G401 (cell line): ENCODE results near the gene MIF4GD. TPM values are rescaled to one million over a fixed set of nuclear protein-coding genes. Genes with fewer than 3 reads are reported as not detected.

ENCODE experiments used
- DNase-seq: peaks from one replicate; pipeline ENCODE4 v3.0.0-alpha.2; 2015; ENCODE audit warnings: low spot score
- in situ Hi-C: cut with HindIII; loops from 2 replicates; pipeline ENCODE4 v1.10.0; 2016; ENCODE audit warnings: low sequenced_read_pairs, mixed read lengths
- total RNA-seq: library from RNA; depleted of rRNA; stranded (reverse); fragments of >200 nt; shearing (Covaris generic); gene quantifications from 2 replicates; pipeline ENCODE4 v1.2.3, GENCODE V29; 2014

The MIF4GD gene
- total RNA-seq, 1 experiment from 2014 or later: 12.1 TPM

DNA sequence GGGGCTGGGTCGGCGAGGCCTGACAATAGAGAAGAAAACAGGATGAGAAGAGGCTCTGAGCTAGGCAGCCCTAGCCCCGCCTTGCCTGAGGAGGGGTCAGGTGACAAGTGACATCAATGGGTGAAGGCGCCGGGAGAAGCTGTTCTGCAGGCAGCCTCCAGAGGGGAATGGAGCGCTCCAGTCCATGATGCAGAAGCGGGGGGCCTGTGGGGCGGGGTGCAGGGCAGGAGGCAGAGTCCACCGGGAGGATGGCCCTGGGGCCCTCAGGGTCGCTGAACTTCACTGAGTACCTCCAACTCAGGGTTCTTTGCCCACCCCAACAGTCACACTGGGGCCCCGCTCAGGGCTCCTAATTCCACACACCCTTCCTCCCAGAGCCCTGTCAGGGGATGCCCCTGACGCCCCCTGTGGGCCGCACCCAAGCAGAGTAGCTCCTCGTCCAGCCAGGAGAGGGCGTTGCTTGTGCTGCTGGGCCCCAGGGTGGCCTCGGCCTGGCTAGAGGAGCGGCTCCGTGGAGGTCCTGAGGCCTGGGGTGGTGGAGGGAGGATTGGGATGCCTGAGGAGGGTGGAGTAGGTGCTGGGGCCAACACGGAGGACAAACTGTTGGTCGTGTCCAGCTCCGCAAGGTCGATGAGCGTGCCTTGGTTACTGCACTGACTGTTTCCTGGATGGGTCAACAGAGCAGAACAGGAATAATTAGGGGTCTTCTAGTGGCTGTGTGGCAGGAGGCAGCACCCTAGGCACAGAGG is 30.5 kb downstream of the MIF4GD start:
- peak; percentile 93 for DNase-seq
- in situ Hi-C loops: no loop called here

- no peak for DNase-seq
- in situ Hi-C loops: no loop called here
Measured at GRCh38 chr17:75239778-75240393, 31.1 kb downstream of the MIF4GD start.

- in situ Hi-C loops: no loop called here
Measured at GRCh38 chr17:75239214-75239613, 31.8 kb downstream of the MIF4GD start.

DNA sequence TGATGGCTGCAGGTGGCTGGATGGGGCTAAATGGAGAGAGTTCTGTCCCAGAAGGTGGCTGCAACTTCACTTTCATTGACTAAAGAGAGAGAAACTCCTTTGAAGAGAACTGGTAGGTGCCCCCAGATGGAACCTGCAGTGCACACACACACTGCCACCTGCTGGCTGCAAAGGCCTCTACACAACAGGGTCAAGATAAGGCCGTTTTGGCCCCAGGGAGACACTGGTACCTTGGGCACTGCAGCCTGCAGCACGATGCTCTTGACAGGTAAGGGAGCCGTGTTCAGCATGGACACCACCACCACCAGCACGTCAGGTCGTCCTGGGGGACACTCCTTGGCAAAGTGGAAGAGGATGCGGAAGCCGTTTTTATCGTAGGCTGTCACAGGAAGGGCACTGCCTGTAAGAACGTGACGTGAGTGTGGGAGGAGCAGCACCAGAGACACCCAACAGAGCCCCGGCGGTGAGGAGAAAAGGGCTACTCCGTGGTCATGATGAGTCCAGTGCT is 32.3 kb downstream of the MIF4GD start:
- in situ Hi-C loops: no loop called here
- DNase-seq: peak; percentile 90

More at GRCh38 chr17:75239214-75239613, 31.8 kb downstream of the MIF4GD start:
- no peak for DNase-seq

GRCh38 chr17:75238020-75238580 is 32.9 kb downstream of the MIF4GD start:
- in situ Hi-C loops: no loop called here
- DNase-seq: no peak

DNA sequence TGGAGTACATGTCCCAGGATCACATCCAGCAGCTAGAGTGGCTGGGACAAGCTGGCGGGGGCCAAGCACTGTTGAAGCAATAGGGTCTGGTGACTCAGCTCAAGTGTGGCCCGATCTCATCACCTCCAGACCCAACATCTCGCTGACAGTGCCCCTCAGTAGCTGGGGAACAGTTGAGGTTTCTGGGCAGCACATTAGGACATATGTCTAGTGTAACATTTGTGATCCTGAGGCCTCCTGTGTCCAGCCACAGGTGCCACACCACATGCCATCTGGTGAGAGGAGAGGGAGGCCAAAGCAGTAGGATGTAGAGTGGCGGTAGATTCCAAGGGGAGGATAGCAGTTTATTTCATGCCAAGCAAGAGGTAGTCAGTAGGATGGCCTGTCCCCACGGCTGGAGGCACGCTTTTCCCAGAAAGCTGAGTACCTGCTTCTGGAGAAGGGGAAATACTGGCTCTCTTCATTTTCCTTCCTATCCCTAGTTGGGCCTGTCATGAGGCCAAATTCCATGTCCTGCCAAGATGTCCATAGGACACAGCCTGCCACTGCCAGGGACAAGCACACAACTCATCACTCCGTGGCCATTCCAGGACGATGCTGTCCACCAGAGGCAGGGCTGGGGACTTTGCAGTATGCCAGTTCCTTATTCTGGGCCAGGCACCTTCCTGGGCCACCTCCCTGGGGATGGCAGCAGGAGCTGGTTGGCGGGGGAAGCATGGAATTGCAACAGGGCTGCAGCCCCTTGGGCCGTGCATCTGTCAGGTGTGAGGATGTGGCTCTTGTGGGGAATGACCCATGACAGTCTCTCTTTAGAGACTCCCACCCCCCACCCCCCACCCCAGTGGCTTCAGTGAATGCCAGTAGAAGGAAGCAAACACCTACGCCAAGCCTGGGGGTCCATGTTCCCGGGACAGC is 33.7 kb downstream of the MIF4GD start:
- in situ Hi-C loops: no loop called here
- DNase-seq: peak; percentile 97

GRCh38 chr17:75232786-75233185 is 38.2 kb downstream of the MIF4GD start:
- in situ Hi-C loops: no loop called here
- DNase-seq: no peak

DNA sequence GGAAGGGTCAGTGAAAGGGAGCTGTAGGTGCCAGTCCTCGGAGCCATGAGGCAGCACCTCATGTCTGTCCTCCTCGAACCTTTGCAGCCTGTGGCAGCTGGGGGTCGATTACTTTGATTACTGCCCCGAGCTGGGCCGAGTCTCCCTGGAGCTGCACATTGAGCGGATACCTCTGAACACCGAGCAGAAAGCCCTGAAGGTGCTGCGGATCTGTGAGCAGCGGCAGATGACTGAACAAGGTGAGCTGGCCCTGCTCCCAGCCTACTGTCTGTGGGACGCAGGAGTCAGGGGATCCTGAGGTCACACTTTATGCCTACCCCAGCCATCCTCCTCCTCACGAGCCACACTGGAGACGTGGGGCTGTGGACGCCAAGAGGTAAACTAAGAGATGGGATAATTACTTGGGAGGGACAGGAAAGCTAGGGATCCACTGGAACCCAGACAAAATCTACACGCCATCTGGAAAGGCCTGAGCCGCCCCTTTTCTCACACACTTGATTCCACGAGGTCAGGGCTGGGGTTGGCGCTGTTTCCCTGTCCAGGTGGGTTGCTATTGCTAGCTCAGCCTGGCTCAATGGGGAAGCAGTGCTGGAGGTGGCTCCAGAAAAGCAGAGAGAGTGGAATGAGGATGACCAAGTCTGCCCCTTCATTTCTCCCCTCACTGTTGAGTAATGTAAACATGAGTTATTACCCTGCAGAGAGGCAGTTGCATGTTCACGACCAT is 39.1 kb downstream of the MIF4GD start:
- in situ Hi-C loops: no loop called here
- peak; percentile 94 for DNase-seq

- in situ Hi-C loops: no loop called here
- no peak for DNase-seq
Measured at GRCh38 chr17:75231071-75231470, 40.0 kb downstream of the MIF4GD start.

DNA sequence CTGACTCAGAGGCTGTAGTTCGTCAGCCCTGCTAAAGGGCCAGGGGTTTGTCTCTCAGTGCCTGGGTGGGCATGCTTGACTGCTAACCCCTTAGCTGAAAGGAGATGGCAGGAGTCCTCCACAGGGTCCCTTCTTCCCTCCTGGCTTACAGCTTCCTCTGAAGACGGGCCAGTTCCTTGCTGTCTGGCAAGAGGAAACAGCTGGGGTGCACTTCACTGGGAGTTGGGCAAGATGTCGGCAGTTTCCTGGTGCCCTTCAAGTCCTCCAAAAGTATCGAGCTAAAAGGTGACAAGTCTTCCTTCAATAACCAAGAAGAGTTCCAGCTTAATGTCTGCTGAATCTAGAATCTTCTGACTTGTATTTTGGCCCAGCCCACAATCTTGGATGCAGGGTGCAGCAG is 42.2 kb downstream of the MIF4GD start:
- in situ Hi-C loops: no loop called here
- DNase-seq: no peak

- no peak for DNase-seq
- in situ Hi-C loops: no loop called here
Measured at GRCh38 chr17:75228305-75228704, 42.7 kb downstream of the MIF4GD start.

DNA sequence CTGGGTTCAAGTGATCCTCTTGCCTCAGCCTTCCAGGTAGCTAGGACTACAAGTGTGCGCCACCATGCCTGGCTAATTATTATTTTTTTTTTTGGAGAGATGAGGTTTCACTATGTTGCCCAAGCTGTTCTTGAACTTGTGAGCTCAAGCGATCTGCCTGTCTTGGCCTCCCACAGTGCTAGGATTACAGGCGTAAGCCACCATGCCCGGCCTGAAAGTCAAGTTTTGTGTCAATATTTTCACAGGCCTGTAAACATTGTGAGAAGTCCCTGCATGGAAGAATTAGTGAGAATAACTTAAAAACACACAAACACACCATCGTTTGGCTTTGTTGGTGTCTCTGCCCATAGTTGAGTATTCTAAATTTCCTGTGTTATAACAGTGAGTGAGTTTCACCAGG is 43.3 kb downstream of the MIF4GD start:
- in situ Hi-C loops: no loop called here
- DNase-seq: no peak

- DNase-seq: no peak
- in situ Hi-C loops: no loop called here
Measured at GRCh38 chr17:75225016-75225415, 46.0 kb downstream of the MIF4GD start.

DNA sequence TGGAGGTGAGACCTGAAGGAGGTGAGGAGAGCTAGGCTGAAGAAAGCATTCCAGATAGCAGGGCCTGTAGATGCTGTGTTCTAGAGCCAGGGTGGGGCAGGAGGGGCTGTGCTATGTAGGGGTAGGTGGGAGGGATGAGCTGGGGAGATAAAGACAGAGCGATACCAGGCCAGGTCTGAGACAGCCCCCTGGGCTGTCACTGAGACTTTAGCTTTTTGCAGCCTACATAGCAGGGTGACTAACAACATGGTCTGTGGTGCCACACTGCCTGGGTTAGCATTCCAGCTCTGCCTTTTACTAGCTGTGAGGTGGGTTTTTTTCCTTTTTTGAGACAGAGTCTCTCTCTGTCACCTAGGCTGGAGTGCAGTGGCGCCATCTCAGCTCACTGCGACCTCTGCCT is 51.2 kb downstream of the MIF4GD start:
- in situ Hi-C loops: no loop called here
- DNase-seq: no peak

GRCh38 chr17:75218131-75218530 is 52.9 kb downstream of the MIF4GD start:
- in situ Hi-C loops: no loop called here

More at GRCh38 chr17:75218131-75218530, 52.9 kb downstream of the MIF4GD start:
- DNase-seq: no peak
